GM19193 (cell line): ENCODE data around the gene STYXL2.

Experiments
- POLR2A ChIP-seq: IDR thresholded peaks from 4 replicates; pipeline ENCODE4 v1.6.1; 2011; ENCODE audit not compliant: insufficient read depth, insufficient read length; ENCODE audit errors: extremely low read depth

STYXL2 gene

GRCh38 chr1:167088746-167089417, 5.0 kb upstream of the STYXL2 start:
- TF ChIP-seq POLR2A: no peak

- TF ChIP-seq POLR2A: no peak
Measured at GRCh38 chr1:167089939-167090313, 3.9 kb upstream of the STYXL2 start.

- TF ChIP-seq POLR2A: no peak
Measured at GRCh38 chr1:167090314-167090942, 3.4 kb upstream of the STYXL2 start, which contains the start of gene GPA33. TSS of gene GPA33 (minus strand) at chr1:167090377. CDS start at chr1:167090287, 90 bp downstream.

GRCh38 chr1:167092653-167093052, 1.2 kb upstream of the STYXL2 start:
- TF ChIP-seq POLR2A: no peak

- no peak for TF ChIP-seq POLR2A
Measured at GRCh38 chr1:167094690-167095089, 815 bp downstream of the STYXL2 start.

GRCh38 chr1:167095368-167095767, 1.5 kb downstream of the STYXL2 start:
- TF ChIP-seq POLR2A: no peak

GRCh38 chr1:167099851-167100250, 6.0 kb downstream of the STYXL2 start:
- no peak for TF ChIP-seq POLR2A

GRCh38 chr1:167100730-167101129, 6.9 kb downstream of the STYXL2 start:
- no peak for TF ChIP-seq POLR2A

GRCh38 chr1:167101754-167102153, 7.9 kb downstream of the STYXL2 start:
- TF ChIP-seq POLR2A: no peak

GRCh38 chr1:167102906-167103573, 9.2 kb downstream of the STYXL2 start:
- TF ChIP-seq POLR2A: no peak

GRCh38 chr1:167104256-167104633, 10.4 kb downstream of the STYXL2 start:
- no peak for TF ChIP-seq POLR2A

- TF ChIP-seq POLR2A: no peak
Measured at GRCh38 chr1:167105271-167106118, 11.6 kb downstream of the STYXL2 start.

- no peak for TF ChIP-seq POLR2A
Measured at GRCh38 chr1:167106119-167106461, 12.2 kb downstream of the STYXL2 start.

GRCh38 chr1:167107456-167107855, 13.6 kb downstream of the STYXL2 start:
- TF ChIP-seq POLR2A: no peak

GRCh38 chr1:167109125-167109524, 15.2 kb downstream of the STYXL2 start:
- no peak for TF ChIP-seq POLR2A
